ENCODE data around the gene ANTXRL. TPM values are rescaled to one million over a fixed set of nuclear protein-coding genes. Genes with fewer than 3 reads are reported as not detected.
"Not testable (repeated sequence)": the region's sequence is repeated elsewhere in the genome, so short reads cannot be mapped to it uniquely, and the experiment has no call there.

ANTXRL gene
- total RNA-seq, 2 donors from 2014 or later: not detected

GRCh38 chr10:46253076-46254006 lies 33.5 kb upstream of the ANTXRL start:
- intact Hi-C loops (cut with DNase I, micrococcal nuclease): no loop called here
- no peak for DNase-seq
- ATAC-seq: no peak

DNA sequence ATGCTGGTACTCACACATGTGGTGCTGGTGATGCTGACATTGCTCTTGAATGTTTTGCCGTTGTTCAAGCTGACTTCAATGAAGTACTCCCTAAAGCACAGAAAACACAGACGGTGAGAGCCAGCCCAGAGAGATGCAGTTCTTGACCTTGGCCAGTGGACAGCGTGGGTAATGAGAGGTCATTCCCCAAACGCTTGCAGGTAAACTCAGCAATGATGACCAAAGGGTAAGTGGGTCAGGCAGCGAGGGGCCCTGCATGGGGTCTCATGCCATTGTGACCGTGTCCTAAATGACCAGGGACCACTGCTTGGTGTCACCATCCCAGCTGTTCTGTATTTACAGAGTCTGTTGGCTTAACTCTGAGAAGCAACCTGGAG lies 32.8 kb upstream of the ANTXRL start:
- intact Hi-C loops (cut with DNase I, micrococcal nuclease): no loop called here
- no peak for ATAC-seq

GRCh38 chr10:46254467-46254866 lies 32.3 kb upstream of the ANTXRL start:
- no peak for ATAC-seq
- DNase-seq: no peak
- intact Hi-C loops (cut with DNase I, micrococcal nuclease): no loop called here

More for the DNA sequence above, 32.8 kb upstream of the ANTXRL start:
- DNase-seq: no peak

GRCh38 chr10:46255210-46255609 lies 31.6 kb upstream of the ANTXRL start:
- DNase-seq; intact Hi-C loops (cut with DNase I, micrococcal nuclease); ATAC-seq: not testable (repeated sequence)

DNA sequence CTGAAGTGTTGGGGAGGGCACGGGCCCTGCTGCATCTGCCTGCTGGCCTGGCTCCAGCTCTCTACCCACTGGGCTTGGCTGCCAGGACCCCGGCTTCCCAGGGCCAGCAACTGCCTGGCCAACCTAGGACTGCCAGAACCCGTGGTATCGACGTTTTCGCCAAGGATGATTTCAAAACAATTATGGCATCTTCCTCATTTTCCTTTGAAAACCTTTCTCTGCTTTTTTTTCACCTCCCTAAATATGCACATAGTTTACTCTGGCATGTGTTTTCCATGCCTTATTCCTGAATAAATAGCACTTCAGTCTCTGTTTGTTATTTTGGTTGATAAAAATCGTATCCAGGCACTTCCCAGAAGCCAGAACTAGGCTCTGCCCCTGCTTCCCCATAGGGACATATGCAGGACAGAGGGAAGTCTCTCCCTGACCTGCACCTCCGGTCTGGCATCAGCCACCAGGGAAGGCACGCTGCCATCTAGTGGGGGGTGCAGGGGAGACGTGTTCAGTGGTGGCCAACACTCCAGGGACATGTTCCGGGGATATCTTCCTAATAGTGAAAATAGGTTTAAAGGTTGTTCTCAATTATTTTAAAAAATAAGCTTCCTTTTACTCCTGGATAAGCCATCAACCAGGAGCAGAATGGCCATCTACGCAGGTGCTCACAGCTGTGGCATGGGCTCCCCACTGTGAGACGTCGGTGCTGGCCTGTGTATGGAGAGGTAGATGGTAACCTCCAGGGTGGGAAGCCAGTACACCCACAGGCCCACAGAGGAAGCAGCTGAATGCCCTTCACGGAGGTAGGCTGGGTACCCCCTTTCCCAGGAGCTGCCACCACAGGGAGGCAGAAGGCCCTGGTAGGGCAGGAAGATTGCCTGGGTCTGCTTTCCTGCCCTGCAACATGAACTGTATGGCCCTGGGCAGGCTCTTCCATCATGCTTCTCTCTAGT lies 30.7 kb upstream of the ANTXRL start:
- DNase-seq: peak; percentile 42 to 84
- ATAC-seq: peak; percentile 96
- intact Hi-C loops (cut with DNase I, micrococcal nuclease): no loop called here

GRCh38 chr10:46257099-46257498 lies 29.7 kb upstream of the ANTXRL start:
- ATAC-seq: no peak
- intact Hi-C loops (cut with DNase I, micrococcal nuclease): no loop called here
- DNase-seq: no peak

DNA sequence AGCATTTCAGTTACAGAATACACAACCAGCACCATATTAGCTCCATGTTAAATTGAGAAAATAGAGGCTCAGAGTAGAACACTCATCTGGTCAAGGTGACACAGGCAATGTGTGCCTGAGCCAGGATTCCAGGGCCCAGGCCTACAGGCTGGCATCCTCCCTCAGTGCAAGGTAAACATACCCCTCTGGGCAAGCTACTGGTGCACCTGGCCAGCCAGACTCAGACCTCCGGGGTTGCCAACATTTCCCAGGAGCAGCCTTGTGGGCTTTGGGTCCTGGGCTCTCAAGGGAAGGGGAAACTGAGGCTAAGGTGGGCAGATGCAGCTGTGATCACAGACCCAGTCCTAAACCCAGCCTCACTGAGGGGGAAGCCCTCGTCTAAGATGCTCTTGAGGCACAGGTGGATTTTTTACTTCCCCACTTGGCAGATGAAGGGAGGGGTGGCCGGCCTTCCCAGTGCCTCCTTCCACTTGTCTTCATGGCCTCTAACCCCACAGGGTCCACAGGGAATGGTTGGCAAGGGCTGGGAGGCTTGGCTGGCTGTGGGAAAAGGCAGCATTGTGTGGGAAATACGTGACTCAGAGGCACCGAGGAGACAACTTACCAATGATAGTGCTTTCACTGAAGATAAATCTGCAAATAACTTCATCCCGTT lies 23.8 kb upstream of the ANTXRL start:
- ATAC-seq; DNase-seq; intact Hi-C loops (cut with DNase I, micrococcal nuclease): not testable (repeated sequence)

DNA sequence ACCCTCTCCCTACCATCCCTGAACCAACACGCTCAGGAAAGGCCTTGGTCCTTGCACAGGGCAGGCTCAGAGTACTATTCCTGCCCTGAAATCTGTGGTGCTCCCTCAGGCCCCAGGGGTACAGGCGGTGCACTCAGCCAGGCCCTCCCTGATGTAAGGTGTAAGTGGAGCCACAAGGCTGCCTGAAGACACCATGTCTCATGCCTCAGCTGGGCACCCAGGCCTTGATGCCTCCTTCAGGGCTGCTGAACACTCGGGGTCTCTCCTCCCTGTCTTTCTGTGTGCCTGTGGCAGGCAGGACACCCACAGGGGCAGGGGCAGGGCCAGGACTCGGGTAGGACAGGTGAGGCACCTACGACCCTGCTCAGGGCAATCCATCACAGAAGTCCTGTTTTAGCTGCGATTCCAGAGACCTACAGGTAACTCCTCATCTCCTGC lies 22.9 kb upstream of the ANTXRL start:
- intact Hi-C loops (cut with DNase I, micrococcal nuclease): no loop called here
- no peak for ATAC-seq
- no peak for DNase-seq

DNA sequence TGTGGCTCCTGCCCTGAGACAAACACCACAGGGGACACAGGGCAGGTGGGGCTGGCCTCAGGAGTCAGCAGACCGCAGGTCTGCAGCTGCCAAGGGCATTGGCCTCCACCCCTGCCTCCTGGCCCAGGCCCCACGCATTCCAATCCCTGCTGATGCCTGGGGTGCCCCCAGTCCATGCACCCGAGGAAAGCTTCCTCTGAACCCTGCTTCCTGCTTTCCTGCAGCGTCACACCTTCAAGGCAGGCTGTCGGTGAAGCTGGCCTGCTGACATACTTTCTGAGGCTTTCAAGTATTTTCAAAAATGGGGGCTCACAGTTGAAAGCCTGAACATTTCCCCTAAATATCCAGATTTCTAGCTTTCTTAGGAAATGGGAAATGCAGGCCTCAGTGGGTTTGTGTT lies 22.5 kb upstream of the ANTXRL start:
- no peak for ATAC-seq
- intact Hi-C loops (cut with DNase I, micrococcal nuclease): no loop called here
- DNase-seq: no peak

- intact Hi-C loops (cut with DNase I, micrococcal nuclease): no loop called here
- DNase-seq: no peak
- ATAC-seq: no peak
Observed at GRCh38 chr10:46264737-46265368, 21.9 kb upstream of the ANTXRL start.

DNA sequence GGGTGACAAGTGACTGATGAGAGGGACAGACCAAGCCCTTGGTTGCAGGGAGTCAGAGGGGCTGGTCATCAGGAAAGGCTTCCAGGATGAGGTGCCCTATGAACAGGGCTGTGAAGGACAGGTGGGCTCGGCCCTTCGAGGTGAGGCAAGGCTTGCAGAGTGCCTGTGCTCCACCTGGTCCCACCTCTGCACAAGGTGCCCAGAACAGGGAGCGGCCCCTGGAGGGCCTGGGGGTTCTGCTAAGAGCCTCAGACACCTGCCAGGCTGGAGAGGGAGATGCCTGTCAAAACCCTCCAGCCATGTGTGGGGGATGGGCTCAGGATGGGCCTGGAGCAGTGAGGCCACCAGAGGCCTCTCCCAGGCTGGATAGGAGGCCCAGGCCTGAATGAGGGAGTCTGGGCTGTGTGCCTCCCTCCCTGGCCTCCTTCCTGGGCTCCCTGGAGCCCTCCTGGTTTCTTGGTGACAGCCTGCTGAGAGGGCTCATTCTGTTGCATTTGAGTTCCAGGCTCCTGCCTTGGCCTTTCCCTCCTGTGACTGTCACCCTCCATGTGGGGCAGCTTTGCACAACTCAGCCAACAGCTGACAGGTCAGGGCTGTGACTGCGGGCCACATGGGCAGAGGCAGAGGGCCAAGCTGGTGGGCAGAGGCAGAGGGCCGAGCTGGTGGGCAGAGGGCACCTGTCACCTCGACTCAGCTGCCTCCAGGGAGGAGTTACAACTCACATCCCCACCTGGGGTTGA lies 21.1 kb upstream of the ANTXRL start:
- ATAC-seq; intact Hi-C loops (cut with DNase I, micrococcal nuclease); DNase-seq: not testable (repeated sequence)

- ATAC-seq (no peak), DNase-seq (no peak)
- intact Hi-C loops (cut with DNase I, micrococcal nuclease): no loop called here
Observed at GRCh38 chr10:46266306-46266985, 20.4 kb upstream of the ANTXRL start.

GRCh38 chr10:46267132-46267985 lies 19.4 kb upstream of the ANTXRL start:
- ATAC-seq (no peak), DNase-seq (no peak)
- intact Hi-C loops (cut with DNase I, micrococcal nuclease): no loop called here

DNA sequence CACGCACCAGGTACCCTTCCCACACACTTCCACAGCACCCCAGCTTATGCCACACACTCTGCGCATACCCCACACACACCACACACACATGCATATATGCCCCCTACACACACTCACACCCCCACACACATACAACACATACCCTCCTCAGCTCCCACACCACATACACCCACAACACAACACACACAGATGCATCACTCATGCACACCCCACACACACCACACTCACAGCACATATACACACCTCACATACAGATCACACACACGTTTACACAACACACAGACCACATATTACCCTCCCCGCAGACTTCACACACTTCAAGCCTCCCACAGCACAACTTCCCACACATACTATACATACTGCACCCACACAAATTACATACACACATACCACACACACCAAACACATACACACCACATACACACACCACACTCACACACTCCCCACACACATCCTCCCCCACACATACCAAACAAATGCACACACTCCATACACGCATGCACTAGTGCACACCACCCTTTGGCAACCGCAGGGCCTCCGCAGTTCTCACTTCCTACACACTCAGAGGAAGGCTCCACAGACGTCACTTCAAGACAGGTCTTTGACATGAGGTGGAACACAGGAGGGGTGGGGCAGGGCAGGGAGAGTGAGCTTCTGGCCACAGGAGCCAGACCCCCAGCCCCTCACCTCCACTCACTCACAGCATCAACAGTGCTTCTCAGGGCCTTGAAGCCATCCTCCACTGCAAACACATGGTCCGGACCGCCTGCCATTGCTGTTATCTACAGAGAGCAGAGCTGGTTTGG lies 18.5 kb upstream of the ANTXRL start:
- ATAC-seq: peak; percentile 42
- intact Hi-C loops (cut with DNase I, micrococcal nuclease): no loop called here
- peak in 1 of 2 donors; percentile 34 for DNase-seq

GRCh38 chr10:46269554-46270053 lies 17.2 kb upstream of the ANTXRL start:
- DNase-seq; intact Hi-C loops (cut with DNase I, micrococcal nuclease); ATAC-seq: not testable (repeated sequence)
